Astrocyte of the hippocampus (primary cell): ENCODE measurements around the gene NSUN7.

ENCODE experiments used
- DNase-seq: peaks from one replicate; pipeline ENCODE4 v3.0.0; 2011; ENCODE audit warnings: low read depth, low spot score

The NSUN7 gene

GRCh38 chr4:40846532-40846931 lies 96.8 kb downstream of the NSUN7 start:
- DNase-seq = peak; percentile 29

GRCh38 chr4:40848251-40848650 lies 98.5 kb downstream of the NSUN7 start:
- no peak for DNase-seq

DNA sequence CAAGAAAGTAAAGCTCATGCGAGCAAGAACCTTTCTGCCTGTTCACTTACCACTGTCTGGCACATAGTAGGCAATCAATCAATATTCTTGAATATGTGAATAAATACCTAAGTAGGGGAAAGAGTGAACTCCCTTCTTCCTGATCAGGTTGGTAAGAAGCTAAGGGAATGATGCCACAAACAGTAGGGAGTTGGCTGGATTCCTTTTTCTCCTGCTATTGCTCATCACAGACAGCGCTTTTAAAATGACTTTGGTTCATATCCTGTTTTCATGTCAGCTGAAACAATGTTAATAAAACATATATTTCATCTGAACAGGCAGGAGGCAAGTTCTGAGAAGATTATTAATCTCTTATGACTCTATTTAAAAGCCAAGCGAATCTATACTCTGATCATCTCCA lies 99.2 kb downstream of the NSUN7 start:
- peak; percentile 28 for DNase-seq

DNA sequence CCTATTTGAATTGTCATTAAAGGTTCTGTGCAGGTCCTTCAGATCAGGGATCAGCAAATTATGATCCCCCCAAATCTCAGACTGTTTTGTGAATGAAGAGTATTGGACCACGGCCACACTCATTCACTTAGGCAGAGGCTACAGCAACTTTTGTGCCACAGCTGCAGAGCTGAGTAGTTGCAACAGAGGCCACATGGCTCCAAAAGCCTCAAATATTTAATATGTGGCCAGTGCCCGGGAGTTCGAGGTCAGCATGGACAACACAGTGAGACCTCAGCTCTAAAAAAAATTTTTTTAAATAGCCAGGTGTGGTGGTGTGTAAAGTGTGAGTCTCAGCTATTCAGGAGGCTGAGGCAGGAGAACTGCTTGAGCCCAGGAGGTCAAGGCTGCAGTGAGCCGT lies 100.7 kb downstream of the NSUN7 start:
- no peak for DNase-seq

DNA sequence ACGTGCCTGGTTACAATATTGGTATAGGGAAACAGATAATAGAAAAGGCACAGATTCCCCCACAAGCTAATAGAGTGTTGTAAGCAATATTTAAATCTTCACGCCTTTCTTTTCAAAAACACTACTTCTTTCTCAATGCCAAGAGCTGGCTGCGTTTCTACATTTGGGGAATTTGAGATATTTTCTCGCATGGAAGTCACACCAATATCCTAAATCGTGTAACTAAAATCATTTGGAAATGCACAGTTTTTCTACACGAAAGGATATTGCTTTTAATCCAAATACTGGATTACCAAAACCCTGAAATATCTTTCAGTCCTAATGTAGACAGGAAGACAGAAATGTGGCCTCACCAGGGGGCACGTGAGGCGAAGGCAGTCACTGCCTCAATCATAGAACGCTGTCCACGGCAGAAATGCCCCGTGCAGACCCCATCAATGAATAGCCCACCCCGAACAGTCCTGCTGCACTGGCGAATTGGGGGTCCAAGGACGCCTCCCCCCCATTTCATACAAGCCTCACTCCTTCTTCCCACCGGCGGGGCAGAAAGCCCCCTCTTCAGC lies 106.6 kb downstream of the NSUN7 start:
- DNase-seq = no peak

- peak; percentile 82 for DNase-seq
These were observed 107.1 kb downstream of the NSUN7 start for GRCh38 chr4:40856840-40857362.

DNA sequence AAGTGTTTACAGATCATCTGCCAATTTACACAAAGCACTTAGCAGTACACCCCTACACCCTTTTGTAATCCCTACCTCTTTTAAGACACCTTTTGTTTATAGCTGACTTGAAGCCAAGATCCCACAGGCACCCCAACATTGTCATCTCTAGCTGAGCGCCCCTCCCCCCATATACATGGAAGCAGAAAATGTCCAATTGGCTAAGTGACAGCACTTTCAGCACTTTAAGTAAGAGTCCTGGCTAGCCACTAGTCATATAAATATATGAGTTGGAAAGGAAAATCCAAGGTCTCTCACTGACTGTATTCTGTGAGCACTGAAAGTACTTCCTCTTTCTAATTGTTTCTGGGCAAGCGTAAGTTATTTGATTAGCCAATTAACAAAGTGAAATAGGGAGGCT lies 108.2 kb downstream of the NSUN7 start:
- DNase-seq = no peak

DNA sequence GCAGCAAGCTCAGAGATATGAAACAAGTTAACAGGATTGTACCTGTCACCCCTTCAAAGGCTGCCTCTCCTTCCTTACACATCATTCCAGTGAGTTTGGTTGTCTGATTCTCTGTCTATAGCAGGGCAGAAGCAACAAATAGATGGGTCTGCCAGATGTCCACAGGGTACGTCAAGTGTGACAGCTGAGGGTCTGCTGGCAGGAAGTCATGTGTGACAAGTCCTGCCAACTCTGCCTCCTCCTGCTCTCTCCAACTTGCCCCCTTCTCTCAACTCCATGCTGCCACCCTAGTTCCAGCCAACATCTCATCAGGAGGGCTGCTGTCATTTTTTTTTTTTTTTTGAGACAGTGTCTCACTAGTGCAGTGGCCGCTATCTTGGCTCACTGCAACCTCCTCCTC lies 109.2 kb downstream of the NSUN7 start:
- no peak for DNase-seq
